HepG2 (cell line): ENCODE results near the gene MLYCD. TPM values are rescaled to one million over a fixed set of nuclear protein-coding genes. Genes with fewer than 3 reads are reported as not detected.
A peak's percentile ranks its signal among the peaks of the same experiment; 100 is the strongest.

Source experiments
- ATAC-seq: fragments of 200-7000 bp; cut with Tn5 transposase; 3 replicates; pipeline ENCODE4 v1.9.1; 2020; ENCODE audit warnings: mild to moderate bottlenecking, moderate library complexity
- BruUV-seq: library from RNA; stranded (reverse); fragments of 400-500 nt; replicated peaks from 2 replicates; lab custom pipeline; 2021; lab: Mats Ljungman, UMichigan
- CTCF ChIA-PET: fragments of 300-600 bp; formaldehyde crosslinking; extraction: SDS; loops from one replicate; lab custom pipeline; 2021; ENCODE audit warnings: low total read pairs, inconsistent platforms, low intra/inter-chr PET ratio; lab: Yijun Ruan, JAX
- POLR2A ChIA-PET: fragments of 350-600 bp; sonication (Branson Sonifier 250); formaldehyde crosslinking; loops from one replicate; lab custom pipeline; 2020; ENCODE audit warnings: antibody characterized with exemption, inconsistent platforms; lab: Yijun Ruan, JAX
- DNase-seq: peaks from one replicate; pipeline ENCODE4 v3.0.0-alpha.2; 2015; ENCODE audit warnings: low spot score
- FAIRE-seq: peaks from 3 replicates; lab custom pipeline; 2011; peaks lifted over from hg19 to GRCh38; lab: Jason Lieb, UNC
- H2AFZ ChIP-seq: one replicate; pipeline ENCODE4 v1.6.1; 2011; ENCODE audit warnings: low read length, inconsistent platforms
- H3K27ac ChIP-seq: fragments of 300-600 bp; 3 replicates; pipeline ENCODE4 v1.8.0; 2011; ENCODE audit warnings: mixed run types, mild to moderate bottlenecking, mixed read lengths, low read length, inconsistent platforms; ENCODE audit not compliant: insufficient read depth; ENCODE audit errors: extremely low read length
- H3K27me3 ChIP-seq, 2 experiments: fragments of 200-600 bp in 1 of 2; 2 replicates in 1 of 2; 3 replicates in 1 of 2; pipeline versions ENCODE4 v1.6.0 to v1.8.0; 2011; ENCODE audit warnings: low read length in 2 of 2, mild to moderate bottlenecking in 2 of 2, moderate library complexity in 2 of 2, inconsistent platforms in 1 of 2; ENCODE audit not compliant: insufficient read depth in 2 of 2, control insufficient read depth in 1 of 2
- H3K36me3 ChIP-seq, 2 experiments: fragments of 200-600 bp in 1 of 2; replicated peaks in 1 of 2; 2 replicates in 1 of 2; 3 replicates in 1 of 2; pipeline versions ENCODE4 v1.5.1 to v1.8.0; 2011; ENCODE audit warnings: low read length in 2 of 2, inconsistent platforms in 1 of 2; ENCODE audit not compliant: insufficient read depth in 2 of 2, control insufficient read depth in 1 of 2
- H3K4me1 ChIP-seq: 2 replicates; pipeline ENCODE4 v1.5.1; 2012; ENCODE audit warnings: low read length, inconsistent platforms; ENCODE audit not compliant: insufficient read depth
- H3K4me2 ChIP-seq: 2 replicates; pipeline ENCODE4 v1.6.0; 2011; ENCODE audit warnings: low read depth, low read length, inconsistent platforms
- H3K4me3 ChIP-seq, 3 experiments: fragments of 200-600 bp in 1 of 3; sonication (generic), shearing (Covaris generic) in 1 of 3; replicated peaks in 1 of 3; 2 replicates each; pipeline ENCODE4 v1.5.1; 2011 to 2016; ENCODE audit warnings: low read length in 3 of 3, inconsistent platforms in 2 of 3, low read depth in 2 of 3, mild to moderate bottlenecking in 2 of 3, control low read depth in 1 of 3, mixed read lengths in 1 of 3; ENCODE audit not compliant: insufficient read depth in 1 of 3
- H3K79me2 ChIP-seq: one replicate; pipeline ENCODE4 v1.6.1; 2011; ENCODE audit warnings: low read length, inconsistent platforms; ENCODE audit not compliant: insufficient read depth
- H3K9ac ChIP-seq: 2 replicates; pipeline ENCODE4 v1.6.0; 2011; ENCODE audit warnings: mild to moderate bottlenecking, low read depth, low read length, inconsistent platforms; ENCODE audit not compliant: insufficient read depth
- H3K9me3 ChIP-seq: 2 replicates; pipeline ENCODE4 v1.5.1; 2012; ENCODE audit warnings: mild to moderate bottlenecking, low read length
- H4K20me1 ChIP-seq: 2 replicates; pipeline ENCODE4 v1.6.0; 2011; ENCODE audit warnings: inconsistent platforms, mild to moderate bottlenecking, low read length, moderate library complexity; ENCODE audit not compliant: insufficient read depth
- CREM ChIP-seq, 2 experiments: sonication (generic) in 1 of 2; formaldehyde crosslinking in 1 of 2; IDR thresholded peaks; 2 replicates each; pipeline versions ENCODE4 v1.4.0 to v1.6.1; 2016 to 2020; ENCODE audit warnings: antibody characterized with exemption in 1 of 2, mild to moderate bottlenecking in 1 of 2, missing genetic modification reagents in 1 of 2
- RARG ChIP-seq: sonication (generic); formaldehyde crosslinking; IDR thresholded peaks from 2 replicates; pipeline ENCODE4 v1.4.0; 2020; ENCODE audit warnings: low read depth, mild to moderate bottlenecking, missing genetic modification reagents
- RXRA ChIP-seq: sonication (generic); formaldehyde crosslinking; IDR thresholded peaks from 2 replicates; pipeline ENCODE4 v1.5.1; 2020; ENCODE audit warnings: missing genetic modification reagents
- TBL1XR1 ChIP-seq: fragments of 150-350 bp; IDR thresholded peaks from 2 replicates; pipeline ENCODE4 v1.6.1; 2014; ENCODE audit warnings: borderline replicate concordance, low read length; ENCODE audit not compliant: partially characterized antibody
- ZNF235 ChIP-seq: sonication (generic); formaldehyde crosslinking; IDR thresholded peaks from 2 replicates; pipeline ENCODE4 v1.8.1; 2023; ENCODE audit warnings: mild to moderate bottlenecking, missing genetic modification reagents, borderline replicate concordance
- ZNF670 ChIP-seq: sonication (generic); formaldehyde crosslinking; IDR thresholded peaks from 2 replicates; pipeline ENCODE4 v1.8.0; 2022; ENCODE audit warnings: mild to moderate bottlenecking, missing genetic modification reagents, borderline replicate concordance
- ZNF737 ChIP-seq: sonication (generic); formaldehyde crosslinking; IDR thresholded peaks from 2 replicates; pipeline ENCODE4 v1.5.0; 2020; ENCODE audit warnings: missing genetic modification reagents, mild to moderate bottlenecking, borderline replicate concordance
- WGBS: methylation state at CpG from one replicate; pipeline ENCODE4 v1.1.6; 2017; ENCODE audit warnings: low lambda C conversion rate; 5-methylcytosine and 5-hydroxymethylcytosine counted together
- in situ Hi-C: cut with HindIII; loops from 2 replicates; pipeline ENCODE4 v1.10.0; 2017; ENCODE audit warnings: low pct_unique_long_range_greater_than_20kb; ENCODE audit not compliant: extremely low pct_ligation_motif_present
- intact Hi-C: fragments of 100-400 bp; cut with micrococcal nuclease; formaldehyde crosslinking; loops from one replicate; pipeline ENCODE4 v1.10.0; 2022; ENCODE audit not compliant: unreplicated experiment
- polyA plus RNA-seq, 8 experiments: library from polyadenylated mRNA; depleted of rRNA in 3 of 8; stranded (reverse) in 7 of 8; unstranded in 1 of 8; fragments of >200 nt; fragmentation: Illumina TruSeq in 4 of 8; extraction: Trizol in 4 of 8; gene quantifications; 2 replicates each; pipeline versions ENCODE4 v1.2.1 to v1.2.3, GENCODE V29; 2011 to 2016; ENCODE audit warnings: low read depth in 4 of 8, missing spikeins in 1 of 8, mixed read lengths in 1 of 8; ENCODE audit not compliant: insufficient read depth in 1 of 8
- total RNA-seq, 5 experiments: library from RNA; depleted of rRNA; stranded (reverse); fragments of >200 nt; fragmentation: Illumina TruSeq; extraction: Trizol; gene quantifications; 2 replicates each; pipeline ENCODE4 v1.2.3, GENCODE V29; 2016; ENCODE audit warnings: low read depth in 1 of 5
- TF ChIP-seq, protein P1 (sequence below): sonication (generic); formaldehyde crosslinking; IDR thresholded peaks from 2 replicates; pipeline ENCODE4 v1.5.1; 2020; ENCODE audit warnings: mild to moderate bottlenecking, missing genetic modification reagents
- TF ChIP-seq, protein P2 (sequence below): sonication (generic); formaldehyde crosslinking; IDR thresholded peaks from 2 replicates; pipeline ENCODE4 v1.8.0; 2022; ENCODE audit warnings: mild to moderate bottlenecking, missing genetic modification reagents
- TF ChIP-seq, protein P3 (sequence below): sonication (generic); formaldehyde crosslinking; IDR thresholded peaks from 2 replicates; pipeline ENCODE4 v1.5.1; 2020; ENCODE audit warnings: missing genetic modification reagents, mild to moderate bottlenecking, borderline replicate concordance
- TF ChIP-seq, protein P4 (sequence below), 2 experiments: IDR thresholded peaks; 2 replicates each; pipeline ENCODE4 v1.6.1; 2011 to 2012; ENCODE audit warnings: low read length in 2 of 2, borderline replicate concordance in 1 of 2, low read depth in 1 of 2, mild to moderate bottlenecking in 1 of 2, moderate library complexity in 1 of 2

The MLYCD gene
- total and polyA plus RNA-seq, 2 of the 13 experiments (the other 11 are each of a cell fraction or from before 2014, with no cell fraction given) = 1.8 to 4.0 TPM

DNA sequence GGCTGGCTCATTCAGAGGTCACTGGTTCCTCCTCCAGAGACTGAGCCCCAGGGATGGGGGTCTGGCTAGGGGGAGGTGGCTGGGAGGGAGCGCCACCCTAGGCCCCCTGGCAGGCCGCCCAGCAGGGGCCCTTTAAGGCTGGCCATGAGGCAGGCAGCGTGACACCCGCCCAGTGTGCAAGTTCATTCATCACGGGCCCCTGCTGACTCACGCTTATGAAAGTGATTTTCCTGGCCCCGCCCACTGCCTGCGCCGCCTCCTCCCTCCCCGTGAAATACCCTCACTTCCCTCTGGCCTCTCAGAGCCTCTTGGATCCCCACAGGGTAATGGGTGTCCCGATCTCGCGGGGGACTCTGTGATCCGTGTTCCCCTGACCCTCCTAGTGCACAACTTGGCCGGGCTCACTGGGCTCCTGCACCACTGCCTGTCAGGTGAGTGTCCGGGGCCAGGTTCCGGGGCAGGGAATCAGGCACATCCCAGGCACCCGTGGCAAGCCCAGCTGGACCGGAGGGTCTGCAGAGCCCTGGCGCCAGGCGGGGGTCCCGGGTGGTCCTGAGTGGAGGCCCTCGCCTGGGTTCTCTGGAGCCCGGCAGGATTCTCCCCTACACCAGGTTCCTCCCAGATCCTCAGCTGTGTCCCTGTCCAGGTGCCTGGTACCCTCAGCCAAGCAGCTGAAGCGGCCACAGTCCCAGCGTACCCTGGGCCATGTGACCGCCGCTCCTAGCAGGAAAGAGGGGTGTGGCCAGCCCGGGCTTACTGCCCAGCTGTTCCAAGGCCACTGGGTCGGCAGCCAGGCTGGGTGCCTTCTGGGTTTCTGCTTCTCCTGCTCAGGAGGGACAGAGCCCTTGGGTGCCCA is 54.3 kb downstream of the MLYCD start, which contains the start of gene OSGIN1:
Gene OSGIN1 (plus strand): TSS at position 301 of the 856 bp plus-strand sequence. CDS start 4,432 bp downstream, outside the sequence.
- Histone ChIP-seq H3K4me3 (peak within 1 kb of the TSS; percentile 80 to 90 (median 83)), H3K9me3 (no peaks in the 10 kb centered on the region), H4K20me1 (peaks cover 34% of the 10 kb centered on the region), H3K4me2 (peak within 1 kb of the TSS; percentile 97), H3K27me3 (no peaks in the 10 kb centered on the region; a peak in 1 of 5 replicates), H3K27ac (peak within 1 kb of the TSS; percentile 94), H3K79me2 (peaks cover 24% of the 10 kb centered on the region), H3K9ac (peak within 1 kb of the TSS; percentile 87), H3K36me3 (peaks cover 14 to 28% of the 10 kb centered on the region in 2 experiments), H2AFZ (no peak within 1 kb of the TSS), H3K4me1 (peaks cover 74% of the 10 kb centered on the region)
- ChIA-PET POLR2A (interaction anchor here (0.7 to 3.4 kb wide), 14 partner anchors 10 to 234 kb away, joined by 3 to 58 read pairs (median 10); partner anchors contain the start of genes MBTPS1, MLYCD, SLC38A8 and TAF1C), CTCF (interaction anchor here (5.5 kb wide), 1 partner anchor 26 kb away, joined by 31 read pairs; no protein-coding TSS in a partner anchor)
- FAIRE-seq (peak; percentile 70), ATAC-seq (peak; percentile 87), DNase-seq (peak; percentile 95)
- intact Hi-C loops = loop anchor here (1.0 to 10.0 kb wide), 4 partner anchors 10 to 224 kb away; partner anchors contain the start of gene MLYCD
- WGBS = 0% methylated on average over 7 of the region's 30 CpGs
- in situ Hi-C loops = loop anchor here (25.0 kb wide), 1 partner anchor 234 kb away; the partner anchor contains the start of genes ADAD2 and TAF1C
- no TSS peak for BruUV-seq
- TF ChIP-seq ZNF670 = 0 out of 2 replicates have a peak, but pooled peaks have one; percentile 6
- TF ChIP-seq RXRA (CRISPR knock-in tag) = peak; percentile 76
- TF ChIP-seq RARG (CRISPR knock-in tag) = no peak
- TF ChIP-seq CREM (IDR thresholded peaks at IDR 0.05) = peak; percentile 44
- no peak for TF ChIP-seq CREM (CRISPR knock-in tag; IDR thresholded peaks at IDR 0.05)
- no peak for TF ChIP-seq ZNF737 (CRISPR knock-in tag)
- TF ChIP-seq, protein P1, sequence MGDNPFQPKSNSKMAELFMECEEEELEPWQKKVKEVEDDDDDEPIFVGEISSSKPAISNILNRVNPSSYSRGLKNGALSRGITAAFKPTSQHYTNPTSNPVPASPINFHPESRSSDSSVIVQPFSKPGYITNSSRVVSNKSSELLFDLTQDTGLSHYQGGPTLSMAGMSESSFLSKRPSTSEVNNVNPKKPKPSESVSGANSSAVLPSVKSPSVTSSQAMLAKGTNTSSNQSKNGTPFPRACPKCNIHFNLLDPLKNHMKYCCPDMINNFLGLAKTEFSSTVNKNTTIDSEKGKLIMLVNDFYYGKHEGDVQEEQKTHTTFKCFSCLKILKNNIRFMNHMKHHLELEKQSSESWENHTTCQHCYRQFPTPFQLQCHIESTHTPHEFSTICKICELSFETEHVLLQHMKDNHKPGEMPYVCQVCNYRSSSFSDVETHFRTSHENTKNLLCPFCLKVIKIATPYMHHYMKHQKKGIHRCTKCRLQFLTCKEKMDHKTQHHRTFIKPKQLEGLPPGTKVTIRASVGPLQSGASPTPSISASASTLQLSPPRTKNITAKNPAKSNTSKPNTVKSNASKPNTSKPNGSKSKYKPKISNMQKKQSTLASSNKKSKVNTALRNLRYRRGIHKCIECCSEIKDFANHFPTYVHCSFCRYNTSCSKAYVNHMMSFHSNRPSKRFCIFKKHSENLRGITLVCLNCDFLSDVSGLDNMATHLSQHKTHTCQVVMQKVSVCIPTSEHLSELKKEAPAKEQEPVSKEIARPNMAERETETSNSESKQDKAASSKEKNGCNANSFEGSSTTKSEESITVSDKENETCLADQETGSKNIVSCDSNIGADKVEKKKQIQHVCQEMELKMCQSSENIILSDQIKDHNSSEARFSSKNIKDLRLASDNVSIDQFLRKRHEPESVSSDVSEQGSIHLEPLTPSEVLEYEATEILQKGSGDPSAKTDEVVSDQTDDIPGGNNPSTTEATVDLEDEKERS = peak; percentile 42; the same call in 1 of the 2 replicates
- TF ChIP-seq, protein P2, sequence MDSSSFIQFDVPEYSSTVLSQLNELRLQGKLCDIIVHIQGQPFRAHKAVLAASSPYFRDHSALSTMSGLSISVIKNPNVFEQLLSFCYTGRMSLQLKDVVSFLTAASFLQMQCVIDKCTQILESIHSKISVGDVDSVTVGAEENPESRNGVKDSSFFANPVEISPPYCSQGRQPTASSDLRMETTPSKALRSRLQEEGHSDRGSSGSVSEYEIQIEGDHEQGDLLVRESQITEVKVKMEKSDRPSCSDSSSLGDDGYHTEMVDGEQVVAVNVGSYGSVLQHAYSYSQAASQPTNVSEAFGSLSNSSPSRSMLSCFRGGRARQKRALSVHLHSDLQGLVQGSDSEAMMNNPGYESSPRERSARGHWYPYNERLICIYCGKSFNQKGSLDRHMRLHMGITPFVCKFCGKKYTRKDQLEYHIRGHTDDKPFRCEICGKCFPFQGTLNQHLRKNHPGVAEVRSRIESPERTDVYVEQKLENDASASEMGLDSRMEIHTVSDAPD = no peak
- TF ChIP-seq, protein P3, sequence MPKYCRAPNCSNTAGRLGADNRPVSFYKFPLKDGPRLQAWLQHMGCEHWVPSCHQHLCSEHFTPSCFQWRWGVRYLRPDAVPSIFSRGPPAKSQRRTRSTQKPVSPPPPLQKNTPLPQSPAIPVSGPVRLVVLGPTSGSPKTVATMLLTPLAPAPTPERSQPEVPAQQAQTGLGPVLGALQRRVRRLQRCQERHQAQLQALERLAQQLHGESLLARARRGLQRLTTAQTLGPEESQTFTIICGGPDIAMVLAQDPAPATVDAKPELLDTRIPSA (CRISPR knock-in tag) = no peak
- TF ChIP-seq, protein P4, sequence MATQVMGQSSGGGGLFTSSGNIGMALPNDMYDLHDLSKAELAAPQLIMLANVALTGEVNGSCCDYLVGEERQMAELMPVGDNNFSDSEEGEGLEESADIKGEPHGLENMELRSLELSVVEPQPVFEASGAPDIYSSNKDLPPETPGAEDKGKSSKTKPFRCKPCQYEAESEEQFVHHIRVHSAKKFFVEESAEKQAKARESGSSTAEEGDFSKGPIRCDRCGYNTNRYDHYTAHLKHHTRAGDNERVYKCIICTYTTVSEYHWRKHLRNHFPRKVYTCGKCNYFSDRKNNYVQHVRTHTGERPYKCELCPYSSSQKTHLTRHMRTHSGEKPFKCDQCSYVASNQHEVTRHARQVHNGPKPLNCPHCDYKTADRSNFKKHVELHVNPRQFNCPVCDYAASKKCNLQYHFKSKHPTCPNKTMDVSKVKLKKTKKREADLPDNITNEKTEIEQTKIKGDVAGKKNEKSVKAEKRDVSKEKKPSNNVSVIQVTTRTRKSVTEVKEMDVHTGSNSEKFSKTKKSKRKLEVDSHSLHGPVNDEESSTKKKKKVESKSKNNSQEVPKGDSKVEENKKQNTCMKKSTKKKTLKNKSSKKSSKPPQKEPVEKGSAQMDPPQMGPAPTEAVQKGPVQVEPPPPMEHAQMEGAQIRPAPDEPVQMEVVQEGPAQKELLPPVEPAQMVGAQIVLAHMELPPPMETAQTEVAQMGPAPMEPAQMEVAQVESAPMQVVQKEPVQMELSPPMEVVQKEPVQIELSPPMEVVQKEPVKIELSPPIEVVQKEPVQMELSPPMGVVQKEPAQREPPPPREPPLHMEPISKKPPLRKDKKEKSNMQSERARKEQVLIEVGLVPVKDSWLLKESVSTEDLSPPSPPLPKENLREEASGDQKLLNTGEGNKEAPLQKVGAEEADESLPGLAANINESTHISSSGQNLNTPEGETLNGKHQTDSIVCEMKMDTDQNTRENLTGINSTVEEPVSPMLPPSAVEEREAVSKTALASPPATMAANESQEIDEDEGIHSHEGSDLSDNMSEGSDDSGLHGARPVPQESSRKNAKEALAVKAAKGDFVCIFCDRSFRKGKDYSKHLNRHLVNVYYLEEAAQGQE (IDR thresholded peaks at IDR 0.05; ENCODE audit: borderline replicate concordance in 1 of 2, low read depth in 1 of 2, low read length in 2 of 2) = peak in 1 of 2 experiments; percentile 21; a peak in 1 of 4 replicates
- peak; percentile 39 for TF ChIP-seq TBL1XR1
- TF ChIP-seq ZNF235 (CRISPR knock-in tag) = 0 out of 2 replicates have a peak, but pooled peaks have one; percentile 79
